ENCODE data around the gene SECISBP2L. TPM values are rescaled to one million over a fixed set of nuclear protein-coding genes. Genes with fewer than 3 reads are reported as not detected.

Gene SECISBP2L
- total RNA-seq, 1 experiment from 2014 or later, result 16.0 TPM

GRCh38 chr15:49060710-49061495 is 14.7 kb upstream of the SECISBP2L start:
- no peak for DNase-seq (ENCODE audit: low spot score)

GRCh38 chr15:49059491-49059890 is 13.2 kb upstream of the SECISBP2L start:
- DNase-seq (ENCODE audit: low spot score), result no peak

- DNase-seq (ENCODE audit: low spot score), result no peak
These were observed 12.3 kb upstream of the SECISBP2L start for GRCh38 chr15:49058559-49058958.

GRCh38 chr15:49055630-49056029 is 9.4 kb upstream of the SECISBP2L start:
- no peak for DNase-seq (ENCODE audit: low spot score)

- DNase-seq (ENCODE audit: low spot score), result no peak
These were observed 6.4 kb upstream of the SECISBP2L start for GRCh38 chr15:49052662-49053061.

- DNase-seq (ENCODE audit: low spot score), result no peak
These were observed 1.2 kb upstream of the SECISBP2L start for GRCh38 chr15:49047456-49047855.

GRCh38 chr15:49045751-49046219 is 461 bp downstream of the SECISBP2L start:
- peak; percentile 8 for DNase-seq (ENCODE audit: low spot score)

GRCh38 chr15:49044766-49045606 is 1.3 kb downstream of the SECISBP2L start:
- no peak for DNase-seq (ENCODE audit: low spot score)

- DNase-seq (ENCODE audit: low spot score), result no peak
These were observed 2.2 kb downstream of the SECISBP2L start for GRCh38 chr15:49044002-49044401.

GRCh38 chr15:49042165-49042564 is 4.1 kb downstream of the SECISBP2L start:
- no peak for DNase-seq (ENCODE audit: low spot score)

- DNase-seq (ENCODE audit: low spot score), result no peak
These were observed 4.8 kb downstream of the SECISBP2L start for GRCh38 chr15:49041426-49041825.

- no peak for DNase-seq (ENCODE audit: low spot score)
These were observed 6.1 kb downstream of the SECISBP2L start for GRCh38 chr15:49040151-49040550.

- DNase-seq (ENCODE audit: low spot score), result no peak
These were observed 7.9 kb downstream of the SECISBP2L start for GRCh38 chr15:49038382-49038781.

GRCh38 chr15:49037546-49037940 is 8.7 kb downstream of the SECISBP2L start:
- DNase-seq (ENCODE audit: low spot score), result no peak

GRCh38 chr15:49036650-49037545 is 9.3 kb downstream of the SECISBP2L start:
- DNase-seq (ENCODE audit: low spot score), result no peak

GRCh38 chr15:49035825-49036224 is 10.4 kb downstream of the SECISBP2L start:
- DNase-seq (ENCODE audit: low spot score), result no peak

- DNase-seq (ENCODE audit: low spot score), result no peak
These were observed 13.6 kb downstream of the SECISBP2L start for GRCh38 chr15:49032601-49033145.

GRCh38 chr15:49031804-49032203 is 14.4 kb downstream of the SECISBP2L start:
- DNase-seq (ENCODE audit: low spot score), result no peak

- no peak for DNase-seq (ENCODE audit: low spot score)
These were observed 19.5 kb downstream of the SECISBP2L start for GRCh38 chr15:49026700-49027099.

GRCh38 chr15:49024840-49025239 is 21.4 kb downstream of the SECISBP2L start:
- DNase-seq (ENCODE audit: low spot score), result no peak

- DNase-seq (ENCODE audit: low spot score), result no peak
These were observed 22.9 kb downstream of the SECISBP2L start for GRCh38 chr15:49023354-49023753.
